Suprapubic skin (tissue), 4 donors: ENCODE measurements around the gene COX6B2.

ENCODE experiments used
- POLR2A ChIP-seq, 2 donors: fragments of 450-650 bp; IDR thresholded peaks; one replicate each; pipeline ENCODE4 v1.6.1; 2017; ENCODE audit warnings: antibody characterized with exemption in 2 of 2, mild to moderate bottlenecking in 2 of 2, moderate library complexity in 2 of 2
- POLR2AphosphoS5 ChIP-seq, 3 donors: sonication (generic); formaldehyde crosslinking; IDR thresholded peaks; one replicate each; pipeline ENCODE4 v1.6.1; 2017; ENCODE audit warnings: antibody characterized with exemption in 3 of 3
- TF ChIP-seq, protein P1 (sequence below), 2 donors: fragments of 200-600 bp in 1 of 2; fragments of 450-650 bp in 1 of 2; sonication (generic) in 1 of 2; IDR thresholded peaks; one replicate each; pipeline ENCODE4 v1.5.1; 2016 to 2019; ENCODE audit warnings: antibody characterized with exemption in 2 of 2, mild to moderate bottlenecking in 1 of 2, moderate library complexity in 1 of 2

DNA sequence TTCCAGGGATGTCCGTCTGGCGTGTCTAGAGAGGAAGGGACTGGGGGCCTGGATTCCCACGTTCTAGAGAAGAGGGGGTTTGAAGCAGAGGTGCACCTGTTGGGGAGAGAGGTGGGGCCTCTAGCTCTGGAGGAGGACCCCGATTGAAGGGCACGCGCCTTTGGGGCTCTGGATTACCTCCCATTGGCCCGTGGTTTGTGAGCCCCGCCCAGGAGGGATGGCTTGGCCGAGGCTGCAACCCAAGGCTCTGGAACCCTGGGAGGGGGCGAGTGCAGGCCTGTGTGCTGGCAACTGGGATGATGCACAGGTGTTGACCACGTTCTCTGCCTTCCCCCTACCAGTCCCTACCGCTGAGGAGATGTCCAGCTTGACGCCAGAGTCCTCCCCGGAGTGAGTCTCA, 49.5 kb downstream of the COX6B2 start:
- TF ChIP-seq, protein P1, sequence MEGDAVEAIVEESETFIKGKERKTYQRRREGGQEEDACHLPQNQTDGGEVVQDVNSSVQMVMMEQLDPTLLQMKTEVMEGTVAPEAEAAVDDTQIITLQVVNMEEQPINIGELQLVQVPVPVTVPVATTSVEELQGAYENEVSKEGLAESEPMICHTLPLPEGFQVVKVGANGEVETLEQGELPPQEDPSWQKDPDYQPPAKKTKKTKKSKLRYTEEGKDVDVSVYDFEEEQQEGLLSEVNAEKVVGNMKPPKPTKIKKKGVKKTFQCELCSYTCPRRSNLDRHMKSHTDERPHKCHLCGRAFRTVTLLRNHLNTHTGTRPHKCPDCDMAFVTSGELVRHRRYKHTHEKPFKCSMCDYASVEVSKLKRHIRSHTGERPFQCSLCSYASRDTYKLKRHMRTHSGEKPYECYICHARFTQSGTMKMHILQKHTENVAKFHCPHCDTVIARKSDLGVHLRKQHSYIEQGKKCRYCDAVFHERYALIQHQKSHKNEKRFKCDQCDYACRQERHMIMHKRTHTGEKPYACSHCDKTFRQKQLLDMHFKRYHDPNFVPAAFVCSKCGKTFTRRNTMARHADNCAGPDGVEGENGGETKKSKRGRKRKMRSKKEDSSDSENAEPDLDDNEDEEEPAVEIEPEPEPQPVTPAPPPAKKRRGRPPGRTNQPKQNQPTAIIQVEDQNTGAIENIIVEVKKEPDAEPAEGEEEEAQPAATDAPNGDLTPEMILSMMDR (IDR thresholded peaks at IDR 0.05) = no peak
- TF ChIP-seq POLR2AphosphoS5 (IDR thresholded peaks at IDR 0.05) (no peak), POLR2A (IDR thresholded peaks at IDR 0.05) (no peak)
